CD4-positive, alpha-beta T cell treated with Interleukin-10 for 1 hour (primary cell): ENCODE results near the gene IFNA6.
"Not testable (repeated sequence)": the region's sequence is repeated elsewhere in the genome, so short reads cannot be mapped to it uniquely, and the experiment has no call there.

Experiments used
- DNase-seq: peaks from one replicate; pipeline ENCODE4 v3.0.0-alpha.2; 2020

IFNA6 gene

DNA sequence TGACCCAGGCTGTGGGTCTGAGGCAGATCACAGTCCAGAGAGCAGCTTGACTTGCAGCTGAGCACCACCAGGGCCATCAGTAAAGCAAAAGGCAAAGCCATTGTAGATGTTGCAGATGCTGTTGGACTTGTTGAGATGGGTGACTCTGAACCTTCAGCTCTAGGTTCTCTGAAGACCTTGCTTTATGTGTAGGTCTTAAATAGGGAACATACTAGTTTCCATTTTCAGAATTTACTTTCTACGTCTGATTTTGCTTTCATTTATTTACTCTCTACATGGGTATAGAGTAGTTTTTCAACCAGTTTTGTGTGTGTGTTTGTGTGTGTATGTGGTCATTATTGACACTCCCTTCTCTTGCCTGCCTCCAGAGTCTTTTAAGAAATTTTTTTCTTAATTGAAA is at the start of gene IFNA6:
Gene IFNA6, minus strand, starts transcription at position 101 of the 400 bp plus-strand sequence. Its CDS starts 0 bp downstream, at position 101.
- no peak for DNase-seq

DNA sequence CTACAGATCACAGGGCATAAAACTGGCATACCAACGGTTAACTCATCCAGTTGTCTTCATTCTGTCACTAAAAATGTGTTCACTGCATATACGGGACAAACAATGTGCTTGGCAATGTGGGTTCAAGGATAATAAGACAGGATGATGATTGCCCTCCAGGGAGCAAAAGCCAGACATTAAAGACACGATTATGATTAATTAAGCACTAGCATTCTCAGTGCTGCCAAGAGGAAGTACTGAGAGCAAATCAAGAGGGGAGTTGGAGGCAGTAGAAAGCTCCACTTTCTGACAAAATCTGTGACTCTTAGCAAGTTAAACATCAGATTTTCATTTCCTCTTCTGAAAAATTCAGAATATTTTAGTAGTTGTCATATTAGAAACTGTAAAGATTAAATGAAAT is 49.3 kb upstream of the IFNA6 start:
- DNase-seq: no peak

DNA sequence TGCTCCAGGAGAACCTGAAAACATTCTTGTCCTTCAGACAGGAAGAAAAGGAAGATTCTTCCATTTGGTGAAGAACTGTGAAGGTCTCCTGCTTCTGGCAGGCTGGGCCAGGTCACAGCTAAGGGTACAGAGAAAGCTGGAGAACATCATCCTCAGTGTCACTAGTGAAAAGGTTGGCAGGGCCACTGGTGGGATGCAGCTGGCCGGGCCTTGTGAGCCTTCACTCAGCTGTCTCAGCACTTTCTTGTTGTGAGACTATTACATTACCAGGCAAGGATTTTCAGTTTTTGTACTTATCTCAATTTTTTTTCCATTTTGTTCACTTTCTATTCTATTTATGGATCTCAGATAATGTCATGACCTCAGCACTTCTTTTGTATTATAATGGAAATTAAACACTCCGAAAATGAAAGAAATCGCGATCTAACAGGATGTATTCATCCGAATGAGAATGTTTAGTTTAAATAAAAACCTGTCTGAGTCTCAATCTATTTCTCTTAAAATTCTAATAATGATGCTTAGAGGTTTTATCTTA is 48.3 kb upstream of the IFNA6 start:
- no peak for DNase-seq

DNA sequence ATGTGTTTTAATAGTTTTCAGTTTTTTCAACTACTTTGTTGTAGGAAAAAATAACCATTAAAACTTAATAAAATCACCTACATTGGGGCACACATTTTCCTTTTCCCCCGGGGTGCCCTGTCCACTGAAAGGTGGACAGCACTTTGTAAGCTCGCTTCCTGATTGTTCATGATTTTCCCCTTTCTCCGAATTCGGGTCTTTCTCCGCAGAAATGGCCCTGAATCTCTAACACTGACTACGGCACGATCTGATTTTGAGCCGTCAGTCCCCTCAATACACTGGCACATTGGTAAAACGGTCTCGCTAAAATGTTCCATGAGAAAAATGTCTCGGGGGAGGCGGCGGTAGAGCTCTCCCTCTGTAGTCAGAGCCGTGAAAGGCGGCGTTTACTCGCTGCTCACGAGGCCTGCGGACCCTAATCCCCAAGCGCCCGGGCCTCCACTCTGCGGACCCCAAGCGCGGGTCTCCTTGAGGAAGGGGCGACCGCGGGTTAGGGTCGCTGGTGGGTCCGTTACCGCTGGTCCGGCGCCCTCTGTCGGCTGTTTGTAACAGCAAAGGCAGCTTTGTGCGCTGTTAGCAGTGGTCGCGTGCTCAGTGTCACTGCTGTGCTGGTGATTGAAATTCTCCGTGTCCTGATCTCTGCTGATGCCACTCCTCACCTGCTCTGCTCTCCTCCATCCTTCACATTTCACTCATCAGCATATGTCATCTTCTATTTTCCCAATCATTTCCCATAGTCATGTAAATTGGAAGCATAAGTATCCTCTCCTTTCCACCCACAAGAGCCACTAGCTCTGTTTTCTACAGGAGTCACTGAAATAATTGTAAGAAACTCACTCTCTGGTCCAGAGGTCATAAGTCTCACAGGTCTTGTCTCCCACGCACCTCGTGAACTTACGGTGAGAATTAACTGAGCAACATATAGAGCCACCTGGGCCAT is 45.4 kb upstream of the IFNA6 start:
- DNase-seq: peak; percentile 59

DNA sequence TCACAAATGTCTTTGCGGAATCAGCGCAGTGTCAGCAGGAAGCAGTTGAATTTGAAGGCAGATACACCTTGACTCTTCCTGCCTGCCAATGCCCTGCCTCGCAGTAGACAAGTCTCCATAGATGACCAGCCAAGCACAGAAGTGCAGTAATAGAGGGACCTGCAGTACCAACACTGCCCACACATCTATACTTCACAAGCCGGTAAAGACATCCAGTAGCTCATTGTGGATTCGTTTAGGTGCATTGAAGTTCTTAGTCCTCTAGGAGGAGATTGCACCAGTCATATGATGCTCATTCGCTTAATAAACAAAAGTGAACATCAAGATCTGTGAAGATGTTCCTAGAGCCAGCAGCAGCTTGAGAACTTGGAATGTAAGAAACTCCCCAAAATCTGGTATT is 41.6 kb upstream of the IFNA6 start:
- DNase-seq: peak; percentile 7

DNA sequence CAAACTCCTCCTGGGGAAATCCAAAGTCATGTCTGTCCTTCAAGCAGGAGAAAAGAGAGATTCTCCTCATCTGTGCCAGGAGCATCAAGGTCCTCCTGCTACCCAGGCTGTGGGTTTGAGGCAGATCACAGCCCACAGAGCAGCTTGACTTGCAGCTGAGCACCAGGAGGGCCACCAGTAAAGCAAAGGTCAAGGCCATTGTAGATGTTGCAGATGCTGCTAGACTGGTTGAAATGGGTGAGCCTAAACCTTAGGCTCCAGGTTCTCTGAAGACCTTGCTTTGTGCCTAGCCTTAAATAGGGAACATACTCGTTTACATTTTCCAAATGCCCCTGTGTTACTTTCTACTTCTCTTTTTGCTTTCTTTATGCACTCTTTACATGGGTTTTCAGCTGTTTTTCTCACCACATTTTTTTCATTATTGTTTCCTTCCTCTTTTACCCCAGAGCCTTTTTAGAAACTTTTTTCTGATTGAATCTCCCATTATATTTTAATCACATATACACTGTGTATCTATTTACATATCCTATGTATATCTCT is 34.5 kb upstream of the IFNA6 start, which contains the start of gene IFNA2:
Gene IFNA2, minus strand, starts transcription at position 268 of the 540 bp plus-strand sequence. Its CDS starts 69 bp downstream, at position 199.
- DNase-seq: no peak

DNA sequence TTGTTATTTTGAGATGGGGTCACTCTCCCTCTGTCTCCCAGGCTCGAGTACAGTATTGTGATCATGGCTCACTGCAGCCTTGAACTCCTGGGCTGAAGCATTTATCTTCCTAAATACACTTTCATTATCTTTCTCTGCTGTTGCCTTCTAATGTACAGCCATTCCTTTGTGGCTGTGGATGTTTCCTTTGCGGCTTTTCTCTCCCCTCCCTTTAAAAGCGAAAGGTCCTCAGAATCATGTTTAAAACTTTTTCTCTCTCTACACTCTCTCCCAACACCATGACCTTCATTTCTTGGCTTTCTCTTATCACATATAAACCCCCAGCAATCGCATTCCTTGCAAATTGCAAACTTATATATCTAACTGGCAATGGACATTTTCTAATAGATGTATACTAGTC is 32.9 kb upstream of the IFNA6 start:
- no peak for DNase-seq

DNA sequence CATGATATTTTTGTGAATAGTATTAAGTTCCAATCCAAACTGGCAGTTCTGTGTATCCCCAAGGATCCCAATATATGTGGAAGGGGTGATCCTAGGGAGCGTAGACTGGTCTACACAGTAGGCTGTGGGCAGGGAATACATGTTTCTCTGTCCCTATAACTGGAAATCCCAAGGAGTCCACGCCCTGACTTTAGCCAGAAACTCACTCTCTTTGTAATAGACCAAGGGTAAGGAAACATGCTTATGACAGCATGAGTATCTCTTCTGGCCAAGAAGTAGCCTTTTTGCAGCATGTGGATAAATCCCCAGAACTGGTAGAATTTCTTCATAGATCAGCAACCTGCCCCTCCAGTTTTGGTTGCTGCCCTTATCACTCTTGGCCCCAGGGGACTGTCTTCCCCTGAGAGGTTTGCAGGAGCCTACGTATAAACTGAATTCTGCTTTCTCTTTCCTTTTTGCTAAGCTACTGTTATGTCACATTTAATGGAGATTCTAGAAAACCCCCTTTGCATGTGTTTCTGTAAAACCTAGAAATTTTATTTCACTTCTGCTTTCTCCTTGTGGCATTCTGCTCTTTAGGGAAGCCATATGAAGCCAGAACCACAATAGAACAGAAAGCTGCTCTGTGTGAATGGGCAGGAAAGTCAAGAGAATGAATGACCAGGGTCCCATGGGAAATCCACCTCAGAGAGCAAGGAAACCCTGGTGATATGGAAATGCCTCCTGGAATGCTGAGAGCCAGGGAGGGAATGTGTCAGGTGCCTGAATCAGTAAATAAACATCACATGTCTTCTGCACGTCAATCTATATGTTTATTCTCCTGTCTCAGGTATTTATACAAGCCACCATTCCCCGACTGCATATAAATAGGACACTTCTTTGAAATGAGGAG is 31.0 kb upstream of the IFNA6 start:
- DNase-seq: peak; percentile 22

DNA sequence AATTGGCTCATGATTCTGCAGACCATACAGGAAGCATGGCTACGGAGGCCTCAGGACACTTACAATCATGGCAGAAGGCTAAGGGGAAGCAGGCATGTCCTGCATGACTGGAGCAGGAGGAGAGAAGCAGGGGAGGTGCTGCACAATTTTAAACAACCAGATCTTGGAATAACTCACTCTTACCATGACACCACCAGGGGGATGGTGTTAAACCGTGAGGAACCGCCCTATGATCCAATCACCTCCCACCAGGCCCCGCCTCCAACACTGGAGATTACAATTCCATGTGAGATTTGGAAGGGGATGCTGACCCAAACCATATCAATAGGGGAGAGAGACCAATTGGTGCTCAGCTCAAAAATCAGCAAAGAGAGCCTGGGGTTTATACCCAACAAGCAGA is 20.8 kb upstream of the IFNA6 start:
- DNase-seq: not testable (repeated sequence)

DNA sequence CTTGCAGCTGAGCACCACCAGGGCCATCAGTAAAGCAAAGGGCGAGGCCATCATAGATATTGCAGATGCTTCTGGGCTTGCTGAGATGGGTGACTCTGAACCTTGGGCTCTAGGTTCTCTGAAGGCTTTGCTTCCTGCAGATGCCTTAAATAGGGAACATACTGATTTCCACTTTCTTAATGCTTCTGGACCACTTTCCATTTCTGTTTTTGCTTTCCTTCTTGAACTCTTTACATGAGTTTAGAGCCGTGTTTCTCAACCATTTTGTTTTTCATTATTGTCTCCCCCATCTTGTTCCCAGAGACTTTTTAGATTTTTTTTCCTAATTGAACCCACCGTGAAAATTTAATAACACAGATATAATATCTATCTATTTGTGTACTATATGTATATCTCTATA is 17.3 kb upstream of the IFNA6 start, which contains the start of gene IFNA13:
Gene IFNA13, minus strand, starts transcription at position 101 of the 400 bp plus-strand sequence. Its CDS starts 47 bp downstream, at position 54.
- no peak for DNase-seq

DNA sequence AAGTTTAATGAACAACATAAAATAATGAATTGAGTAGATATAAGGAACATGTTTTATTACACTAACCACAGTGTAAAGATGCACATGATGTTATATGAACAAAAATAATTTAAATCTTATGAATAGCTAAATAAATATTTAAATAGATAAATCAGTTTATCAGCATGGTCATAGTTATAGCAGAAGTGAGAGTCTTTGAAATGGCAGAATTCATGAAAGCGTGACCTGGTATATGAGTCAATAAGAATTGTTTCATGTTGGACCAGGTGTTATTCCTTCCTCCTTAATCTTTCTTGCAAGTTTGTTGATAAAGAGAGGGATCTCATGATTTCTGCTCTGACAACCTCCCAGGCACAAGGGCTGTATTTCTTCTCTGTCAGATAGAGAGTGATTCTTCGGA is 16.5 kb upstream of the IFNA6 start:
- not testable (repeated sequence) for DNase-seq

DNA sequence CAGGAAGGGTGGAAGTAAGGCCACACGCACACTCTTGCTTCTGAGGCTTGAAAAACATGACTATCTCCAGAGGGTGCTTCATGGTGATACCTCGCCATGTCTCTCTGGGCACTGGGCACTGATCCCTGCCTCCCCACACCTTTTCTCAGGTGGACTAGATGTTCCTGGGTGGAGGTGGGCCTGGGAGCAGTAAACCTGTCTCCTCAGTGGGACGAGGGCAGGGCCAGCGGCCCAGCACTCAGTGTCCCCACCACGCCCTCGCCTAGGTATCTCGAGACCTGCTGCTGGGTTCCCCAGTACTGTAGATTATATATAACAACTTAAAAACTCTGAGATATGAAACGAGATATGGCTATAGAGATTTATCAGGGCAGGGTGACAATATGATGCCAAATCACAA is 11.6 kb upstream of the IFNA6 start:
- DNase-seq: no peak

DNA sequence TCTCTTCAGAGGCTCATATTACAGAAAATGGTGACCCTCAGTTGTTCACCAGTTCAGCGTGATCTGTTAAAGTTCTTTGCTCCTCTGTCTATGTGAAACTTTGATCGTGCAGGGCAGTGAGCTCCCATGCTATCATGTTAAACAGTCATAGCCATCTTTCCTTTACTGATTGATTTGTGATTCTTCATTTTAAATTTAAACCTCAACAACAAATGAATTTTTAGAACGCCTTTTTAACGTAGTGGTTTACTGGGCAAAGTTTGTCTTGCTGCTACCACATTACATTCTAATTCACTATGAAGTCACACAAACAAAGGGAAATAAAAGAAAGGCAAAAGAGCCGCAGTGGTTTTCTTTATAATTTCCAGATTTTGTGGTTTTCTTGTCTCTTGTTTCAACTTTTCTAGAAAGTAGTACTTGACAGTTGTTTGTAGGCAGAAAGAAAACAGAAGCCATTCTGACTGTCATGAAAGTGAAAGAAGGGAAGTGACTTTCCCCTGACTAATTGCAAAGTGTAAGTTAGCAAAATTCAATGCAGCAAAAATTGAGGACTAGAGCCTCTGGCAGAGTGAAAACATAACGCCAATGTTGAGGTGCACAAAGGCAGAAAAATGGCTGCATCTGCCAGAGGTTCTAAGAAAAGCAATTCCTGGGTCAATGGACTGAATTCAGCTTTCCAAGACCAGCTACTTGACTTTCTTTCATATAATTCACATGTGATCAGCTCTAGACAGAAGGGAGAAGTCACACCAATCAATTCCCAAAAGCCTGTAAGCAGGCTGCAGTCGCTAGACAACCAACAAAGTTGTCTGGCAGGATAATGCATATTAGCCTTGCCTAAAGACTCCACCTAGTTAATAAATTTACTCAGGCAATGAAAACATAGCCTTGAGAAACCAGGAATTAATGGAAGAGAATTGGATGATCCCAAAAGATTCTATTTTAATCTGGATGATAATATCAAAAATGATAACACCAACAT is 7.1 kb upstream of the IFNA6 start:
- peak; percentile 28 for DNase-seq

DNA sequence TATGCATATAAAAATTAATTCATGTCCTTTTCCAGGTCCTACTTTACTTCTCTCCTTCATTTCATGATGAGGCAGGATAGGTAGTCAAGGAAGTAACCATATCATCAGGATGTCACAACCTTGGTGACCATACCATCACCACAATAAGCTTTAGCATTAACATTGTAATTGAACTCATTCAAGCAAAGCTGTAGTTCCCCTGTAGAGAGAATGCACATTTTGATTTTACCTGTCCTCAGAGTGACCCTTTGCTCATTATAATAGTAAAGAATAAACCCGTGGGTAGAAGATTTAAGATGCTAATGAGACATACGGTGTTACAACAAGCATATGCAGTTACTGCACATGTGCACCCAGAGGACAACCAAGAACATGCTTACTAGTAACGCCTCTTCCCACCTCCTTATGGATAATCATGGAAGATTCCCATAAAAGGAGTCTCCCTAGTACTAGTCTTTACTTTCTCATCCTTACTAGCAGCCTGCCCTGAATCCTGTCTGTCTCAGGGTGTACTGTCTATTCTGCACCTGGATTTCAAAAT is 2.2 kb downstream of the IFNA6 start:
- DNase-seq: no peak

DNA sequence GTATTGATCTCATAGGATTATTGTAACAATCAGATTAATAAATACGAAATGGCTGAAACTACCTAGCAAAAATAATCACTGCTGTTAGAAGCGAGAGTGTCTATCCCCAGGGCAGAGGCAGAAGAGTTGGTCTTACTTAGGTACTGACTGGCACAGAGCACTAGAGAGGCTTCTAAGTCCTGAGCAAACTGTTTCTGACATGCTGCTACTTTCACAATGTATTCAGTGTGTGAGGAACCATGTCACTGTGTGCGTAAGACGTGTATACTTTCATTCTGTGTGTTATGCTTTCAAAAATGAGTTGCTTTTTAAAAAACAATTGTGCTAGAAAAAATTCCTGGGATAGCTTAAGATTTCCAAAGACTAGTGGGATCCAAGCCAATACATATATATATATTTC is 10.0 kb downstream of the IFNA6 start:
- DNase-seq: no peak

DNA sequence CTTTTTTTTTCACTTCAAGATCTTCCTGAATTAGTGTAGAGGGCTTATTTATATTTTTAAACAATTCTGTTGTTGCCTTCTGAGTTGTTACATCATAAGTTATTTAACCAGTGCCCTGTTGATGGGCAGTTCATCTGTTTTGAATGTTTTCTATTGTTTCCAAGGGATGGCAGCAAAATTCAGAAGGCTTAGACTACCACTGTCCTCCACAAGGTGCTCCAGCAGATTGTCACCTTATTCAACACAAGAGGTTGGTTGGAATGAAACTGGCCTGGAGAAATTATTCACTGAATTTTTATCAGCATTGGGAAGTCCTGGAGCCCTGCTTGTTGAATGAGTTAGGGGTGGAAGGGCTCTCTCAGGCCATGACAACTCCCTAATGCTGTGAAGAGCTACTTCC is 14.2 kb downstream of the IFNA6 start:
- no peak for DNase-seq

DNA sequence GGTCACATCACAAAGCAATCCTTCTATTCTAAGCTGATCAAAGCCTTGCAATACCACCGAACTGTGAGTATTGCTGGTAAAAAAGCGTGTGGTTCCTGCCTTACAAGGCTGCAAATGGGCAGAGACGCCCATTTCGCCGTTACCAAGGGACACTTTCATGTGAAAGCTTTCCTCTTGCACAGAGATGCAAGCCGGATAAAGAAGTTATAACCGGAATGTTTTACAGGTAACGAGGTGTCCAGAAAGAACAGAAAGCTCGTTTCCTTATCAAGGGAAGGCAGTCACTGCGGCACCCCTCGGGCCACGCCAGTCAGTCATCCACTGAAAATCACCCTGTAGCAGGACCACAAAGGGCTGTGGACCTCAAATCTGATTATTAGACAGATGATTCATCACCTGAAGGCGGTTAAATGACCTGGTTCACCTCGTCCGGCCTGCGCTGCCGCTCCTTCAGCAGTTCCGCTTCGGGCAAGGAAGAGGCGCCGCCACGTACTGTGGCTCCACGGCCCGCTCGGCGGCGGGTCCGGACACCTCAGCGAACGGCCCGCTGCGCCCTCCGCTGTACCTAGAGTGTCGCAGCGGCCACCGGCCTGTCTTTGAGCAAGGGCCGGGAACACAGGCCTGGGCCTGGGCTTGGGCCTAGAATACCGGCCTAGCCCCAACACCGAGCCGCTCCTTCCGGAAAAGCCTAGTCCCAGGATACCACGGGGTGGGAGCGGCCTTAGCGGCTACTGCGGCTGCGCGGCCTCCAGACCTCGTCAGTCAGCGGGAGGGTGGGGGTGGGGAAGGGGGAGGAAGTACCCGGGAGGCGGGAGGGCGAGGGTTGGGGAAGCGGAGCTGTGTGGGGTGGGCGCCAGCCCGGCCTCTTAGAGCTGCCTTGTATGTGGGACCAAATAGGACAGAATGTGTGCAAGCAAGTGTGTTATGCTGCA is 15.7 kb downstream of the IFNA6 start, which contains the start of gene KLHL9:
Gene KLHL9, minus strand, starts transcription at position 704 of the 932 bp plus-strand sequence. Its CDS starts 545 bp downstream, at position 159.
- DNase-seq: peak; percentile 89

DNA sequence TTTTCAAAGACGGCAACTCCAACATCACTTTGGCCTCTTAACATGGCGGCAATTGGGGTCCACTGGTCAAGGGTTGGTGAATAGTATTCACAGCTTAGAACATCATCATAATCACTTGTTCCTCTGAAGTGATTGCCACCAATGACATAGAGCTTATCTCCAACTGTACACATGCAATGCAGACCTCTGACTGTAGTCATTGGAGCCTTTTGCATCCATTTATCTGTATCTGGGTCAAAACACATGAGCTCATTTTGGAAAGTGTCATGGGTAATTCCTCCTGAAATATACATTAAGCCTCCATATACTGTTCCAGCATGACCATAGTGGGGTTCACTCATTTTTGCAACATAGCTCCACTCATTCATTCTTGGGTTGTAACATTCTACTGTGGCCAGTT is 17.5 kb downstream of the IFNA6 start:
- no peak for DNase-seq

DNA sequence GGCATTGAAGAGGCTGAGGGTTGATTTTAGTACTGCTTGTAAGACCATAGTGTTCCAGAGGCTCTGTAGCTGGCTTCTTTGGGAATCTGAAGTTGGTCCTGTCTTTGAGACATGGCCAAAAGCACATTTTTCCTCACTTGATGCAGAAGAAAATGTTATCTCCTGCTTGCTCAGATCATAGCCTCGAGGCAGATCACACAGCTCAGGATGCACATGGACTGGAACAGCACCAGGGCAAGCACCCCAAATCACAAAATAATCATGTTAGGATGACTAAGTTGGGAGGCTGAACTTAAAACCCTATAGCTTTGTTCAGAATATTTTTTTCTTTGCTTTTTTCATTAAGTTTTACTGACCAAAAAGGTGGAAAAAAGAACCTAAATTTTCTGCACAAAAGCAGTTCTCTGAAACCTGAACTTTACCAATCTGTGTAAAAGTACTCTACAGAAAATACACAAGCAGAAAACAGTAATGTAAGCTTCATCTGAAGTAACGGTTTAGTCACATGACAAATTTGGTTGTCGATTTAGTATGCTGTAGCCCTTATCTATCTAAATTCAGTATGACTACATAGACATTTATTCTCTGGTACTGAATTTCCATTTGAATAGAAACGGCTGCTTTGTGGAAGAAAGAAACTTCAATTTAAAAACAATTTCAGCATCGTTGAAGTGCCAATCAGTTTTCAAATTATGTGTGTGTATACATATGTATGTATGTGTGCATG is 18.8 kb downstream of the IFNA6 start:
- no peak for DNase-seq
